Mesendoderm (in vitro differentiated cells): Measurements from ENCODE around the gene AKAP13.

ENCODE experiments used
- DNase-seq: peaks from one replicate; pipeline ENCODE4 v3.0.0; 2013
- H2AK5ac ChIP-seq: 2 replicates; pipeline ENCODE4 v1.6.1; 2013; ENCODE audit warnings: low read length, inconsistent platforms
- H2BK120ac ChIP-seq: 2 replicates; pipeline ENCODE4 v1.6.1; 2013; ENCODE audit warnings: low read depth, mild to moderate bottlenecking, low read length, moderate library complexity, mixed read lengths
- H2BK15ac ChIP-seq: replicated peaks from 2 replicates; pipeline ENCODE4 v1.6.1; 2013; ENCODE audit warnings: low read depth, mild to moderate bottlenecking, moderate library complexity
- H2BK5ac ChIP-seq: 2 replicates; pipeline ENCODE4 v1.6.1; 2013; ENCODE audit warnings: low read length, inconsistent platforms
- H3K18ac ChIP-seq: 2 replicates; pipeline ENCODE4 v1.6.1; 2013; ENCODE audit warnings: mild to moderate bottlenecking, low read length, mixed read lengths
- H3K23ac ChIP-seq: one replicate; pipeline ENCODE4 v1.6.1; 2013; ENCODE audit warnings: low read length
- H3K27ac ChIP-seq: 2 replicates; pipeline ENCODE4 v1.5.1; 2013; ENCODE audit warnings: low read depth, mild to moderate bottlenecking, inconsistent platforms, low read length, moderate library complexity
- H3K27me3 ChIP-seq: 2 replicates; pipeline ENCODE4 v1.6.1; 2013; ENCODE audit warnings: low read length, control low read depth, mild to moderate bottlenecking, inconsistent platforms; ENCODE audit not compliant: insufficient read depth, poor library complexity
- H3K36me3 ChIP-seq: 2 replicates; pipeline ENCODE4 v1.6.1; 2013; ENCODE audit warnings: low read length, inconsistent platforms; ENCODE audit not compliant: control insufficient read depth, insufficient read depth
- H3K4ac ChIP-seq: one replicate; pipeline ENCODE4 v1.6.1; 2013; ENCODE audit warnings: low read depth, mild to moderate bottlenecking, low read length, moderate library complexity
- H3K4me1 ChIP-seq: 2 replicates; pipeline ENCODE4 v1.6.1; 2013; ENCODE audit warnings: low read depth, low read length, inconsistent platforms; ENCODE audit not compliant: control insufficient read depth
- H3K4me2 ChIP-seq: 2 replicates; pipeline ENCODE4 v1.6.1; 2013; ENCODE audit warnings: low read length
- H3K4me3 ChIP-seq: 2 replicates; pipeline ENCODE4 v1.5.1; 2013; ENCODE audit warnings: mild to moderate bottlenecking, low read length
- H3K56ac ChIP-seq: one replicate; pipeline ENCODE4 v1.6.1; 2013; ENCODE audit warnings: low read length
- H3K79me1 ChIP-seq: 2 replicates; pipeline ENCODE4 v1.6.1; 2013; ENCODE audit warnings: low read length, inconsistent platforms
- H3K79me2 ChIP-seq: 2 replicates; pipeline ENCODE4 v1.6.1; 2013; ENCODE audit warnings: mild to moderate bottlenecking, low read length; ENCODE audit not compliant: control insufficient read depth, insufficient read depth
- H3K9ac ChIP-seq: 2 replicates; pipeline ENCODE4 v1.6.1; 2013; ENCODE audit warnings: low read length, inconsistent platforms
- H4K5ac ChIP-seq: one replicate; pipeline ENCODE4 v1.6.1; 2013; ENCODE audit warnings: low read length
- H4K8ac ChIP-seq: one replicate; pipeline ENCODE4 v1.6.1; 2013; ENCODE audit warnings: low read depth, mild to moderate bottlenecking, control low read depth, low read length, moderate library complexity
- WGBS: extraction: QIAGEN DNeasy Blood & Tissue Kit; methylation state at CpG from one replicate; pipeline ENCODE4 v1.1.7; 2013; ENCODE audit warnings: low lambda C conversion rate, missing lambda C conversion rate; ENCODE audit not compliant: insufficient coverage; ENCODE audit errors: extremely low coverage; 5-methylcytosine and 5-hydroxymethylcytosine counted together

AKAP13 gene

GRCh38 chr15:85593809-85594445 lies 213.5 kb downstream of the AKAP13 start:
- H3K79me1 ChIP-seq = peaks cover 3% of the 10 kb centered on the region
- no peaks in the 10 kb centered on the region for H3K79me2 ChIP-seq
- WGBS = no CpG with 5 or more reads among the region's 1 CpG
- no peak overlapping the region for H3K4ac ChIP-seq
- no peak overlapping the region for H3K23ac ChIP-seq
- H3K4me2 ChIP-seq = no peak overlapping the region
- no peak overlapping the region for H3K27ac ChIP-seq
- H2BK15ac ChIP-seq = no peak overlapping the region
- H2AK5ac ChIP-seq = no peak overlapping the region
- H2BK5ac ChIP-seq = no peak overlapping the region
- no peak overlapping the region for H3K9ac ChIP-seq
- H2BK120ac ChIP-seq = no peak overlapping the region
- no peak overlapping the region for H3K4me3 ChIP-seq
- H3K56ac ChIP-seq = no peak overlapping the region
- H4K8ac ChIP-seq = no peak overlapping the region
- no peak for DNase-seq
- H3K4me1 ChIP-seq = no peaks in the 10 kb centered on the region
- no peak overlapping the region for H3K18ac ChIP-seq
- no peaks in the 10 kb centered on the region for H3K36me3 ChIP-seq
- no peak overlapping the region for H4K5ac ChIP-seq
- no peaks in the 10 kb centered on the region for H3K27me3 ChIP-seq

GRCh38 chr15:85595804-85596536 lies 215.6 kb downstream of the AKAP13 start:
- no peak overlapping the region for H3K56ac ChIP-seq
- H3K4me1 ChIP-seq = no peaks in the 10 kb centered on the region
- H3K79me2 ChIP-seq = peaks cover 2% of the 10 kb centered on the region
- H3K4me2 ChIP-seq = no peak overlapping the region
- no peak overlapping the region for H2BK120ac ChIP-seq
- WGBS = no CpG with 5 or more reads among the region's 4 CpGs
- H3K27ac ChIP-seq = no peak overlapping the region
- H4K8ac ChIP-seq = no peak overlapping the region
- no peak overlapping the region for H3K23ac ChIP-seq
- DNase-seq = no peak
- H2BK5ac ChIP-seq = no peak overlapping the region
- no peak overlapping the region for H2AK5ac ChIP-seq
- no peak overlapping the region for H3K4me3 ChIP-seq
- H3K4ac ChIP-seq = no peak overlapping the region
- H4K5ac ChIP-seq = no peak overlapping the region
- H3K9ac ChIP-seq = no peak overlapping the region
- no peak overlapping the region for H2BK15ac ChIP-seq
- no peaks in the 10 kb centered on the region for H3K27me3 ChIP-seq
- no peak overlapping the region for H3K18ac ChIP-seq
- peaks cover 7% of the 10 kb centered on the region for H3K79me1 ChIP-seq
- no peaks in the 10 kb centered on the region for H3K36me3 ChIP-seq

DNA sequence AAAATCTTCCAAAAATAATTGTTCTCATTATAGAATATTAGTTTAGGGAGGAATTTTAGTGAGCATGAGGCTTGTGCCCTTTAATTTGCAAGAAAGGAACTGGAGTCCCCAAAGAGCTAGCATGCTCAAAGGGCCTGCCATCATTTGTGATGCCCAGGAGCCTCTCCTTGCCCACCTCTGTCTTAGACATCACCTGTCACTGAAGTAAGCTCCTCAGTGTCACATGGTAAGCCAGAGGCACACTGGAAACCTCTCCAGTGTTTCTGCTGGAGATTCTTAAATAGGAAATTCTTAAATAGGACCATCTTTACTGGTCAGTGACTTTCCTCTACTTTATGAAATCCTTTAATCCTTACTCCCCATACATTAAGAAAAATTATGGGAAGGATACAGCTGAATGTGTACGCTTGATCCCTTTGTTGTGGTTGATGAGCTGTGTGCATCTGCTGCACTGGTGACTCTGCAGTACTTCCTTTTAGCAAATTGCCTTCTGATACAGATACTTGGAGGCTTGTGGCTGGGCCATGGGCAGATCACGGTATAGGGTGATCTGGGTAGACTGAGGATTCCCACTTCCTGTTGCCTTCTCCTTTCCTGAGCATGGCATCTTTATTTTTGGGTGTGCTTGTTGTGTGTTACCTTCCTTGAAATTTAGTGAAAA lies 216.9 kb downstream of the AKAP13 start:
- H2AK5ac ChIP-seq = no peak overlapping the region
- no peak overlapping the region for H3K9ac ChIP-seq
- no peak overlapping the region for H4K8ac ChIP-seq
- no CpG with 5 or more reads among the region's 2 CpGs for WGBS
- H3K36me3 ChIP-seq = no peaks in the 10 kb centered on the region
- no peak overlapping the region for H3K4ac ChIP-seq
- peaks cover 7% of the 10 kb centered on the region for H3K79me1 ChIP-seq
- no peak overlapping the region for H3K23ac ChIP-seq
- H3K27me3 ChIP-seq = no peaks in the 10 kb centered on the region
- no peak overlapping the region for H2BK120ac ChIP-seq
- H3K4me3 ChIP-seq = no peak overlapping the region
- no peak overlapping the region for H4K5ac ChIP-seq
- no peak for DNase-seq
- no peak overlapping the region for H3K18ac ChIP-seq
- peaks cover 2% of the 10 kb centered on the region for H3K79me2 ChIP-seq
- H3K56ac ChIP-seq = no peak overlapping the region
- no peak overlapping the region for H2BK15ac ChIP-seq
- no peak overlapping the region for H2BK5ac ChIP-seq
- H3K4me2 ChIP-seq = no peak overlapping the region
- H3K27ac ChIP-seq = no peak overlapping the region
- H3K4me1 ChIP-seq = no peaks in the 10 kb centered on the region

DNA sequence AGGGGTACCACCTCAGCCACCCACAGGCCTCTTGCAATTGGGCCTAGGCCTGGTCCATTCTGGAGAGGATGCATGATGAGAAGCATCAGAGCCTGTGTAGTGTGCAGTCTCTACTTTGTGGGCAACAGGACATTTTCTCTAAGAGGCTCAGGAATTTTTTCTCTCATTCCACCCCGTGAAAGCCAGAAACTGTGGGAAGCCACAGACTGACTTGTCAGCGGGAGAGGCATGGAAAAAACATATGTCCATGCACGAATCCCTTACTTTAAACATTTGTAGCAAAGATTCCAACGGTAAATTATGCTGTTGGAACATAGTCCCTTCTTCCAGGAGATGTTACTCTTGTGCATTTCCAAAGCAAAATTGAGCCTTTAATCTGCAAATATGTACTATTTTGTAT lies 217.8 kb downstream of the AKAP13 start:
- H3K23ac ChIP-seq = no peak overlapping the region
- H3K27ac ChIP-seq = no peak overlapping the region
- no peak overlapping the region for H3K9ac ChIP-seq
- no peak overlapping the region for H2AK5ac ChIP-seq
- no peak for DNase-seq
- H2BK15ac ChIP-seq = no peak overlapping the region
- peaks cover 7% of the 10 kb centered on the region for H3K79me1 ChIP-seq
- no peak overlapping the region for H3K18ac ChIP-seq
- no peak overlapping the region for H3K4ac ChIP-seq
- H3K79me2 ChIP-seq = peaks cover 2% of the 10 kb centered on the region
- no peaks in the 10 kb centered on the region for H3K27me3 ChIP-seq
- no peak overlapping the region for H3K4me2 ChIP-seq
- H2BK120ac ChIP-seq = no peak overlapping the region
- no peak overlapping the region for H3K4me3 ChIP-seq
- no peak overlapping the region for H4K8ac ChIP-seq
- no CpG with 5 or more reads among the region's 4 CpGs for WGBS
- no peaks in the 10 kb centered on the region for H3K4me1 ChIP-seq
- no peak overlapping the region for H3K56ac ChIP-seq
- H4K5ac ChIP-seq = no peak overlapping the region
- H2BK5ac ChIP-seq = no peak overlapping the region
- no peaks in the 10 kb centered on the region for H3K36me3 ChIP-seq

- Histone ChIP-seq H3K27me3 (no peaks in the 10 kb centered on the region), H2AK5ac (no peak overlapping the region), H2BK5ac (no peak overlapping the region), H4K5ac (no peak overlapping the region), H2BK120ac (no peak overlapping the region), H3K4me2 (no peak overlapping the region), H4K8ac (no peak overlapping the region), H3K23ac (no peak overlapping the region), H3K9ac (no peak overlapping the region), H3K27ac (no peak overlapping the region), H3K4me3 (no peak overlapping the region), H3K56ac (no peak overlapping the region), H2BK15ac (no peak overlapping the region), H3K79me1 (peaks cover 7% of the 10 kb centered on the region), H3K36me3 (peaks cover 2% of the 10 kb centered on the region), H3K18ac (no peak overlapping the region), H3K4ac (no peak overlapping the region), H3K4me1 (no peaks in the 10 kb centered on the region), H3K79me2 (peaks cover 2% of the 10 kb centered on the region)
- WGBS = no CpG with 5 or more reads among the region's 5 CpGs
- DNase-seq = peak; percentile 42
Measured at GRCh38 chr15:85598718-85599398, 218.5 kb downstream of the AKAP13 start.
